NCI-H2081 treated with DMSO at 0.1 percent for 48 hours (cell line): ENCODE data around the gene TLX3.
"Not testable (repeated sequence)": the region's sequence is repeated elsewhere in the genome, so short reads cannot be mapped to it uniquely, and the experiment has no call there.

Source experiments
- DNase-seq: peaks from one replicate; lab custom pipeline; 2025; lab: John Stamatoyannopoulos, UW

TLX3 gene

GRCh38 chr5:171323806-171324632 is 15.0 kb downstream of the TLX3 start:
- DNase-seq = no peak

- no peak for DNase-seq
Measured at GRCh38 chr5:171330021-171330420, 21.0 kb downstream of the TLX3 start.

- DNase-seq = no peak
Measured at GRCh38 chr5:171335616-171336015, 26.6 kb downstream of the TLX3 start.

GRCh38 chr5:171336521-171337209 is 27.6 kb downstream of the TLX3 start:
- peak; percentile 23 for DNase-seq

- DNase-seq = no peak
Measured at GRCh38 chr5:171337210-171337569, 28.1 kb downstream of the TLX3 start.

- DNase-seq = no peak
Measured at GRCh38 chr5:171340042-171340441, 31.0 kb downstream of the TLX3 start.

GRCh38 chr5:171340491-171340890 is 31.4 kb downstream of the TLX3 start:
- DNase-seq = no peak

- DNase-seq = peak; percentile 2
Measured at GRCh38 chr5:171342362-171343111, 33.5 kb downstream of the TLX3 start.

GRCh38 chr5:171344936-171345608 is 36.0 kb downstream of the TLX3 start:
- no peak for DNase-seq

- no peak for DNase-seq
Measured at GRCh38 chr5:171351536-171352073, 42.6 kb downstream of the TLX3 start.

- DNase-seq = no peak
Measured at GRCh38 chr5:171355302-171355724, 46.3 kb downstream of the TLX3 start.

- no peak for DNase-seq
Measured at GRCh38 chr5:171357843-171358242, 48.8 kb downstream of the TLX3 start.

GRCh38 chr5:171361151-171361550 is 52.1 kb downstream of the TLX3 start:
- not testable (repeated sequence) for DNase-seq
